Measurements from ENCODE around the gene PKP2. TPM values are rescaled to one million over a fixed set of nuclear protein-coding genes. Genes with fewer than 3 reads are reported as not detected.

PKP2 gene
- total RNA-seq, 1 experiment from 2014 or later: 18.4 TPM

GRCh38 chr12:32841061-32841460 is 55.5 kb downstream of the PKP2 start:
- H3K4me1 ChIP-seq (ENCODE audit: insufficient read depth, low read length): peaks cover 7% of the 10 kb centered on the region; the same call in 1 of the 2 replicates
- H3K27me3 Mint-ChIP-seq (ENCODE audit: low read depth): no peaks in the 10 kb centered on the region
- H3K27me3 ChIP-seq (ENCODE audit: insufficient read depth, low read length): no peaks in the 10 kb centered on the region
- no peak overlapping the region for H2AK5ac ChIP-seq (ENCODE audit: insufficient read length, low read length)
- no peak overlapping the region for H3K4me2 ChIP-seq (ENCODE audit: insufficient read depth, insufficient read length, low read length)
- no peaks in the 10 kb centered on the region for H3K9me3 ChIP-seq (ENCODE audit: control insufficient read depth, low read depth, low read length)
- no peaks in the 10 kb centered on the region for H3K79me1 ChIP-seq (ENCODE audit: insufficient read depth, low read depth, low read length, poor library complexity, severe bottlenecking)
- H3K27ac Mint-ChIP-seq: no peak overlapping the region
- no peak overlapping the region for H2BK15ac ChIP-seq (ENCODE audit: low read depth, low read length)
- no peak overlapping the region for H4K5ac ChIP-seq (ENCODE audit: insufficient read length, low read depth, low read length)
- H3K79me2 ChIP-seq (ENCODE audit: insufficient read depth, low read length): no peaks in the 10 kb centered on the region
- H3K56ac ChIP-seq (ENCODE audit: insufficient read length, low read depth, low read length): no peak overlapping the region
- H3K4ac ChIP-seq (ENCODE audit: low read depth, low read length): no peak overlapping the region
- no peak overlapping the region for H2BK5ac ChIP-seq (ENCODE audit: insufficient read length, low read length)
- no peak overlapping the region for H3K27ac ChIP-seq (ENCODE audit: insufficient read length, low read depth, low read length)
- H3K9me3 Mint-ChIP-seq: no peaks in the 10 kb centered on the region
- H3K18ac ChIP-seq (ENCODE audit: insufficient read length, low read depth, low read length): no peak overlapping the region
- H4K91ac ChIP-seq (ENCODE audit: insufficient read length, low read depth, low read length): no peak overlapping the region
- H2BK20ac ChIP-seq (ENCODE audit: low read depth, low read length, poor library complexity, severe bottlenecking): no peak overlapping the region
- H2AFZ ChIP-seq (ENCODE audit: low read length): no peak overlapping the region
- DNase-seq: no peak
- no CpG with 5 or more reads among the region's 4 CpGs for WGBS (ENCODE audit: extremely low coverage, insufficient read length, low lambda C conversion rate)
- H4K8ac ChIP-seq (replicated peaks; ENCODE audit: insufficient read length, low read depth, low read length): no peak overlapping the region
- H3T11ph ChIP-seq (ENCODE audit: low read length): no peak overlapping the region
- peaks cover 21 to 26% of the 10 kb centered on the region in 2 experiments for H3K4me1 Mint-ChIP-seq
- no peaks in the 10 kb centered on the region for H3K23me2 ChIP-seq (ENCODE audit: insufficient read length, low read depth, low read length, poor library complexity, severe bottlenecking)
- H3K4me3 Mint-ChIP-seq: no peak overlapping the region
- H2BK12ac ChIP-seq (ENCODE audit: insufficient read length, low read depth, low read length): no peak overlapping the region
- no peak overlapping the region for H3K23ac ChIP-seq (ENCODE audit: insufficient read length, low read depth, low read length)
- H2BK120ac ChIP-seq (ENCODE audit: low read depth, low read length, poor library complexity, severe bottlenecking): no peak overlapping the region
- peaks cover 0 to 26% (median 0%) of the 10 kb centered on the region in 3 experiments; a peak in 3 of 7 replicates for H3K36me3 Mint-ChIP-seq (ENCODE audit: insufficient read depth in 1 of 3, low read depth in 3 of 3)
- H4K20me1 ChIP-seq (ENCODE audit: control insufficient read depth, insufficient read depth, insufficient read length): no peaks in the 10 kb centered on the region
- TF ChIP-seq CTCF (conservative IDR thresholded peaks at IDR 0.05): no peak
- H3K9ac ChIP-seq (ENCODE audit: extremely low read depth, insufficient read length, low read length): no peak overlapping the region
- no peak overlapping the region for H3K14ac ChIP-seq (ENCODE audit: insufficient read depth, low read length)
